ENCODE results near the gene PSMD7. TPM values are rescaled to one million over a fixed set of nuclear protein-coding genes. Genes with fewer than 3 reads are reported as not detected.

The PSMD7 gene
- total RNA-seq, 1 donor from 2014 or later = 127 TPM

GRCh38 chr16:74298104-74298503 is 1.5 kb downstream of the PSMD7 start:
- Mint-ChIP-seq H3K36me3 (peaks cover 7% of the 10 kb centered on the region), H3K27ac (no peak overlapping the region)
- peaks cover 44% of the 10 kb centered on the region for H3K79me2 ChIP-seq (ENCODE audit: low read depth)

GRCh38 chr16:74302341-74302740 is 5.7 kb downstream of the PSMD7 start:
- H3K9me3 ChIP-seq (ENCODE audit: low read depth) = no peaks in the 10 kb centered on the region
- H3K27me3 ChIP-seq = no peaks in the 10 kb centered on the region
- H3K4me2 ChIP-seq = no peak overlapping the region
- no peak overlapping the region for H3K4me3 ChIP-seq
- no peak overlapping the region for H3K27ac Mint-ChIP-seq
- H3K9ac ChIP-seq = no peak overlapping the region
- H3K27ac ChIP-seq = no peak overlapping the region
- peaks cover 52% of the 10 kb centered on the region for H3F3A ChIP-seq (ENCODE audit: low read depth)
- H3K79me2 ChIP-seq (ENCODE audit: low read depth) = peaks cover 35% of the 10 kb centered on the region
- TF ChIP-seq EZH2phosphoT487 (IDR thresholded peaks at IDR 0.05) (no peak), CTCF (IDR thresholded peaks at IDR 0.05) (no peak), EZH2 (IDR thresholded peaks at IDR 0.05) (no peak)
- H3K27me3 Mint-ChIP-seq (ENCODE audit: insufficient read depth, low read depth) = no peaks in the 10 kb centered on the region
- H3K4me3 Mint-ChIP-seq = no peak overlapping the region
- H3K36me3 ChIP-seq = peaks cover 36% of the 10 kb centered on the region
- H3K4me1 Mint-ChIP-seq = peaks cover 7% of the 10 kb centered on the region
- H3K9me3 Mint-ChIP-seq = no peaks in the 10 kb centered on the region
- no peak overlapping the region for H2AFZ ChIP-seq (replicated peaks)
- H4K20me1 ChIP-seq (ENCODE audit: low read depth) = peaks cover 23% of the 10 kb centered on the region
- H3K4me1 ChIP-seq = peaks cover 11% of the 10 kb centered on the region
- DNase-seq (ENCODE audit: low spot score) = no peak
- peaks cover 14% of the 10 kb centered on the region for H3K36me3 Mint-ChIP-seq

More at GRCh38 chr16:74298104-74298503, 1.5 kb downstream of the PSMD7 start:
- no peak overlapping the region for H2AFZ ChIP-seq (replicated peaks)
- H3F3A ChIP-seq (ENCODE audit: low read depth) = peaks cover 13% of the 10 kb centered on the region
- H3K36me3 ChIP-seq = peaks cover 26% of the 10 kb centered on the region
- no peak for DNase-seq (ENCODE audit: low spot score)
- Mint-ChIP-seq H3K9me3 (peaks cover 4% of the 10 kb centered on the region), H3K4me1 (peaks cover 12% of the 10 kb centered on the region), H3K4me3 (peak overlapping the region; percentile 97), H3K27me3 (ENCODE audit: insufficient read depth, low read depth) (no peaks in the 10 kb centered on the region)
- H3K4me1 ChIP-seq = peaks cover 11% of the 10 kb centered on the region
- no peak overlapping the region for H3K27ac ChIP-seq
- H3K4me3 ChIP-seq = peak overlapping the region; percentile 87
- no peaks in the 10 kb centered on the region for H3K9me3 ChIP-seq (ENCODE audit: low read depth)
- peaks cover 27% of the 10 kb centered on the region for H4K20me1 ChIP-seq (ENCODE audit: low read depth)
- H3K9ac ChIP-seq = no peak overlapping the region
- H3K4me2 ChIP-seq = peak overlapping the region; percentile 98
- TF ChIP-seq CTCF (IDR thresholded peaks at IDR 0.05) (no peak), EZH2phosphoT487 (IDR thresholded peaks at IDR 0.05) (no peak), EZH2 (IDR thresholded peaks at IDR 0.05) (no peak)
- H3K27me3 ChIP-seq = no peaks in the 10 kb centered on the region

- Mint-ChIP-seq H3K27ac (no peak overlapping the region), H3K9me3 (no peaks in the 10 kb centered on the region), H3K4me1 (peaks cover 3% of the 10 kb centered on the region), H3K36me3 (peaks cover 14% of the 10 kb centered on the region), H3K27me3 (ENCODE audit: insufficient read depth, low read depth) (no peaks in the 10 kb centered on the region), H3K4me3 (no peak overlapping the region)
- Histone ChIP-seq H3K4me1 (no peaks in the 10 kb centered on the region), H2AFZ (replicated peaks) (no peak overlapping the region), H3K36me3 (peaks cover 36% of the 10 kb centered on the region), H3K4me3 (no peak overlapping the region), H4K20me1 (ENCODE audit: low read depth) (peaks cover 4% of the 10 kb centered on the region), H3K27ac (no peak overlapping the region), H3K9me3 (ENCODE audit: low read depth) (no peaks in the 10 kb centered on the region), H3K79me2 (ENCODE audit: low read depth) (peaks cover 16% of the 10 kb centered on the region), H3K27me3 (no peaks in the 10 kb centered on the region), H3K9ac (no peak overlapping the region), H3K4me2 (no peak overlapping the region), H3F3A (ENCODE audit: low read depth) (peaks cover 52% of the 10 kb centered on the region)
- TF ChIP-seq CTCF (IDR thresholded peaks at IDR 0.05) (peak; percentile 49), EZH2phosphoT487 (IDR thresholded peaks at IDR 0.05) (no peak)
- no peak for DNase-seq (ENCODE audit: low spot score)
These were observed 7.7 kb downstream of the PSMD7 start for GRCh38 chr16:74304164-74304834.
